Epidermal melanocyte (primary cell): Measurements from ENCODE around the gene ZNF730.
"Not testable (repeated sequence)": the region's sequence is repeated elsewhere in the genome, so short reads cannot be mapped to it uniquely, and the experiment has no call there.

Experiments
- DNase-seq: peaks from one replicate; pipeline ENCODE4 v3.0.0; 2011; ENCODE audit warnings: low spot score; ENCODE audit not compliant: insufficient read length

The ZNF730 gene

GRCh38 chr19:23116802-23117571 is at the start of gene ZNF730:
ZNF730 (plus strand) TSS chr19:23117025; CDS start chr19:23117174, 149 bp downstream.
- DNase-seq: peak; percentile 37

GRCh38 chr19:23070353-23071146 is 46.3 kb upstream of the ZNF730 start:
- DNase-seq: no peak

DNA sequence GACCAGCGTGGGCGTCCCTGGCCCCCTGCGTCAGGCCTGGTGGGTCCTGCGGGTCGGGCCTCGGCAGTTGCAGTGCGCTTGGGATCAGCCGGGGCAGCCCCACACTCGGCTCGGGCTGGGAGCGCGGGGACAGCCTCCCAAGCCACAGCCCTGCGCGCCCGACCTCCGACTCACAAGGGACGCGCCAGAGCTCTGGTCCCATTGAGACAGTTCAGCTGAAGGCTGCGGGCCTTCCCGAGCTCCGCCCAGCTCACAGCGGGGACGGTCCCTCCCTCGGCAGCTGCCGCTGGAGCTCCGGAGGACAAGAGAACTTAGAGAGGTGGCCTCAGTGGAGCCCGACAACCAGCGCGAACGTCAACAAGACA is 45.7 kb upstream of the ZNF730 start:
- DNase-seq: peak; percentile 31

DNA sequence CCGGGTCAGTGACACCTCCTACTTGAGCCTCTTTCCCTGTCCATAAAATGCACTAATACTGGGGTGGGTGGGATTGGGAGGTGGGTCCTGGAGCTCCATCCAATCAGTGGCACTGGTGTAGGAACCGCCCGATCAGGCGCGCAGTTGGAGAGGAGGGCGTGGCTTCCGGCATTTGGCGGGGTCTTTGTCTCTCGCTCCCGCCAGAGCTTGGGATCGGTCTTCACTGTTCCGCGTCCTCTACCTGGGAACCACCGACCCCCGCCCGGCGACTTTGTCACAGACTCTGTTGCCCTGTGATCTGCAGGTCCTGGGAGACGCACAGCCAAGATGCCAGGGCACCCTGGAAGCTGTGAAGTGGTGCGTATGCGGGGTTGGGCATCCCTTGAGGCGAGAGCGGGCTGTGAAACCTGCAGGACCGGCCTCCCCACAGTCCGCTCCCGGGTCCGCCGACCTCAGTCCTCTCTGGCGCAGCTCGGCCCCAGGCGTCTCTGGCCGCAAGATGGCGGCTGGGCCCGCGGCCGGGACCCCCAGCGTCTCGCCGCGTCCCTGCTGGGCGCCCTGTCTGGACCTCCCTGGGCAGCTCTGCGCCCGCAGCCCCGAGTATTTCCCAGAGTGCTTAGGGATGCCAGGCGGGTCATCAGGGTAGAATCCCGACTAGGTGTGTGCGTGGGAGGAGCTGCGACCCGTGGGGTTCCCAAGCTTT is 41.6 kb upstream of the ZNF730 start:
- DNase-seq: no peak

- DNase-seq: not testable (repeated sequence)
Observed at GRCh38 chr19:23077776-23078175, 39.0 kb upstream of the ZNF730 start.

GRCh38 chr19:23093832-23094231 is 23.0 kb upstream of the ZNF730 start:
- no peak for DNase-seq

DNA sequence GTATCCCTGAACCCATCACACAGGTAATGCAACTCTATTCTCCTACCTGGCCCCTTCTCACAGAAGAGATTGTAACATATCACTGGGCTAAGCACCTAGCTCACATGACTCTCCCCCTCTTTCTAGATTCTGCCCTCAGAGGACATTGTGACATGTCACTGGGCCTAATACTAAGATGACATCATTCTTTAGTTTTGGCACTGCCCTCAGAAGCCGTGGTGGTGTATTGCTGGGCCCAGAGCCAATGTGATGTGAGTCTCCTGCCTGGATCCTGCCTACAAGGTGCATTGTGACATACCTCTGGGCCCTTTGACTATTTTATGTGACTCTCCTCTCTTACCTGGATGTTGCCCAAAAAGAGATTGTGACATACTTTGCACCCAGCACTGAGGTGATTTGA is 21.4 kb upstream of the ZNF730 start:
- DNase-seq: no peak

DNA sequence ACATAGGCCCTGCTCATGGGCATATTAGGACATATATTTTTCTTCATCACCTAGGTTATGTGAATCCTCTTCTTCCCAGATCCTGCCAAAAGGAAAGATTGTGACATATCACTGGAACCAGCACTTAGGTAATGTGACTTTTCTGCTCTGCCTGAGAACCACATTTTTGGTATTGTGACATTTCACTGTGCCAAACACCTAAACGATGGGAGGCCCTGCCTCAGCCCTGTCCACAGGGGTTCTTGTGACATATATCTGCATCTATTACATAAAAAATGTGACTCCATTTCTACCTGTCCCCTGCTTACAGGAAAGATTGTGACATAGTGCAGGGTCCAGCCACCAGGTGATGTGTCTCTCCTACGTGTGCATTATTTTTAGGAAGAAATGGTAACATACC is 18.5 kb upstream of the ZNF730 start:
- DNase-seq: no peak

DNA sequence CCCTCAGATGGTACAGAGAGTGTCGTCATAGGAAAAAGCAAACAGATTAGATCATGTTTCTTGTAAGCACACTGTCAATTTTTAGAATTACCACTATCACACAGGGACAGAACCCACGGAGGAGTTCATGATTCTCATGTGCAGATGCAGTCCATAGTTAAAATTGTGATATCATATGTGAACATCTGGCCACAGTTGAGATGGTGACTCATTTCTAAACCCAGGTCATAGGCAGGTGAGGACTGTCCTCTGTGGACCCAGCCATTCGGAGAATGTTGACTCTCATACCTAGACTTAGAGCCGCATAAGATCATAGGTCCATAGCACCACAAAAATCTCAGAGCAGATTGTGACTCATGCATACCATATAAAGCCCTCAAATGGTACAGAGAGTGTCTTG is 17.8 kb upstream of the ZNF730 start:
- no peak for DNase-seq

DNA sequence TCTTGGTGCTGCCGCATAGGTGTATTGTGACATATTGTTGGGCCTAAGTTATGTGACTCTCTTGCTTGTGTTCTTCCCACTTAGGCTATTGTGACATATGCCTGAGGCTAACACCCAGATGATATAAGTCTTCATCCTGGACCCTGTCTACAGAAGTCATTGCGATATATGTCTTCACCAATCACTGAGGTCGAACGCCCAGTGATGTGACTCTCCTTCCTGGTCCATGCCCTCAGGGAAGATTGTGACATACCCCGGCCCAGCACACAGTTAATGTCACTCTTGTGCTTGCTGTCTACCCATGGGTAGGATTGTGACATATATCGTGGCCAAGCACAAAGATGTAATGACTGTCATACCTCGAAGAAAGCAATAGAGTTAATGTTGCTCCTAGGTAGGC is 16.9 kb upstream of the ZNF730 start:
- DNase-seq: no peak

DNA sequence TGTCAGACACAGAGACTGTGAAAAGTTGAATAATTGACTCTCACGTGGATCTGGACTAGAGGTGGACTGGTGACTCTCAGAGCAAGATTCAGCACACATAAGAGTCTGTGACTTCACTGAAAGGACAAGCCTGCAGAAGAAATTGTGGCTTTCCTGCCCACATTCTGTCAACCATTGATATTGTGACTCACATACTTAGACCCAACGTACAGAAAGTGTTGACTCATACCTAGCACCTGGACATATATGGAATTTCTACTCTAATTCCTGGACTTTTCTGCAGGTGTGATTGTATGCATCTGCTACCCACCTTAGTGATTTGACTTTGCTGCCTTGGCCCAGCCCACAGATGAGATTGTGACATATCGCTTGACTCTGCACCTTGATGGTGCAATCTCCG is 15.6 kb upstream of the ZNF730 start:
- DNase-seq: no peak

DNA sequence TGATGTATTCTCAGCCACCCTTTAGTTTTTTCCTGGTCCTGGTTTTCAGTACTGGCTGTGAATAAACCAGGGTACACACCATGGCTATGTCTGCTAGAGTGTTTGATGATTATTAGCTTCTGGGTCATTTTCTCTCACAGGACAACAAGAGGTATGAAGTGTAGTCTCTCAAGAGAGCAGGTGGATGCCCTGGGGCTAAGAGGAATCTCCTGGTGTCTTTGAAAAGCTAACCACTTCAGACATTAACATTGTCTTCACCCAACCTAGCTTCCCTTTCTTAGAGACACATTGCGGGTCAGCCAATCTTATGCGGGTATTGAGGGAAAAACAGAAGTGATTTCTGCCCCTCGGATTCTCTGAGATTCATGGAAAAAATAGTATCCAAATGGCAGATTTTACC is 1.6 kb downstream of the ZNF730 start:
- no peak for DNase-seq

GRCh38 chr19:23134211-23134610 is 17.4 kb downstream of the ZNF730 start:
- DNase-seq: not testable (repeated sequence)

GRCh38 chr19:23145617-23146415 is 29.0 kb downstream of the ZNF730 start:
- DNase-seq: no peak

DNA sequence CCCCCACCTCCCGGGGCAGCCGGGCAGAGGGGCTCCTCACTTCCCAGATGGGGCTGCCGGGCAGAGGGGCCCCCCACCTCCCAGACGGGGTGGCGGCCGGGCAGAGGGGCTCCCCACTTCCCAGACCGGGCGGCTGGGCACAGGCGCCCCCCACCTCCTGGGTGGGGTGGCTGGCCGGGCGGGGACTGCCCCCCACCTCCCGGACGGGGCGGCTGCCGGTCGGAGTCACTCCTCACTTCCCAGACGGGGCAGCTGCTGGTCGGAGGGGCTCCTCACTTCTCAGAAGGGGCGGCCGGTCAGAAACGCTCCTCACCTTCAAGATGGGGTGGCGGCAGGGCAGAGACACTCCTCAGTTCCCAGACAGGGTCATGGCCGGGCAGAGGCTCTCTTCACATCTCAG is 43.9 kb downstream of the ZNF730 start:
- DNase-seq: no peak

DNA sequence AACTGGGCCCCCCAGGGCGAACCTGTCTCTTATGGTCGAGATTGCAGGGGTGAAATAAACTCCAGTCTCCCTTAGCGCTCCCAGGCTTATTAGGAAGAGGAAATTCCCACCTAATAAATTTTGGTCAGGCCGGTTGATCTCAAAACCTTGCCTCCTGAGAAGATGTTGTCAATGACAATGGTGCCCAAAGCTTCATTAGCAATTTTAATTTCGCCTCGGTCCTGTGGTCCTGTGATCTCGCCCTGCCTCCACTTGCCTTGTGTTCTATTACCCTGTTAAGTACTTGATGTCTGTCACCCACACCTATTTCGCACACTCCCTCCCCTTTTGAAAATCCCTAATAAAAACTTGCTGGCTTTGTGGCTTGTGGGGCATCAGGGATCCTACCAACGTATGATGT is 51.5 kb downstream of the ZNF730 start:
- DNase-seq: not testable (repeated sequence)

DNA sequence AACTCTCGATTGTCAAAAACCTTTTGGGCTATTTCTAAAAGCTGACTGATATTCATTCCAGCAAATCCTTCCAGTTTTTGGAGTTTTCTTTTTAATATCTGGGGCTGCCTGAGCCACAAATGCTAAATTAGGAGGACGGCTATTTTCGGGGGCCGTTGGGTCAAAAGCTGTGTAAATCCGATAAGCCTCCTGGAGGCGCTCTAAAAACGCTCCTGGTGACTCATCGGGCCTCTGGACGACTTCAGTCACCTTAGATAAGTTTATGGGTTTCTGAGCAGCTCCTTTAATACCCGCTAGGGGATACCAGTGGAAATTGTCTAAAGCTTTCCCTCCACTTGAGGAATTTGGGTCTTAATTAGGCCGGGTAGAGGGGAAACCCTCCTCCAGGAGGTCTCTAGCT is 66.4 kb downstream of the ZNF730 start:
- DNase-seq: no peak

- no peak for DNase-seq
Observed at GRCh38 chr19:23190341-23190740, 73.5 kb downstream of the ZNF730 start.
